ENCODE data around the gene LYRM4.

DNA sequence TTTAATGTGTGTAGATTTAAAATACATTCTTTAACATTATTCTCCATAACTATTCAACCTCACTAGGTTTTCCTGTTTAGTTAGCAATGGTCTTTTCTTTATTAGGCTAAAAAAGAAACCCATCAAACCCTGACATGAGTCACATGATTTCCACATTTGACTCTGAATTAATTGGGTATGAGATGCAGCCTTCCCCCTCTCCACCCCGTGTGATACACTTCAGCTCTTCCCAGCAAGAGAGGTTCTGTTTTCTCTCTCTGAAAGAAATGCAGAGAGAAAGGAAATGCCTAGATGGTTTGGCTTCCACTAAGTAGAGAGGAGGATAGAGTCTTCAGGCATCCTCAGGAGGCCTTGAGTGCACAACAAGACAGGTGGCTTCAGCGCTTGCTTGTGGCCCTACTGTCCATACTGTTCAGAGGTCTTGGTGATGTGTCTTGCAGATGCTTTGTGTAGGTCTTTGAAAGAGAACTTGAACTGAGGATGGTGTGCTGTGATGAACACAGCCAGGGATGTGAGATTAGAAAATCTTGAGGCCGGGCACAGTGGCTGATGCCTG lies 17.9 kb upstream of the LYRM4 start:
- TF ChIP-seq, protein P1, sequence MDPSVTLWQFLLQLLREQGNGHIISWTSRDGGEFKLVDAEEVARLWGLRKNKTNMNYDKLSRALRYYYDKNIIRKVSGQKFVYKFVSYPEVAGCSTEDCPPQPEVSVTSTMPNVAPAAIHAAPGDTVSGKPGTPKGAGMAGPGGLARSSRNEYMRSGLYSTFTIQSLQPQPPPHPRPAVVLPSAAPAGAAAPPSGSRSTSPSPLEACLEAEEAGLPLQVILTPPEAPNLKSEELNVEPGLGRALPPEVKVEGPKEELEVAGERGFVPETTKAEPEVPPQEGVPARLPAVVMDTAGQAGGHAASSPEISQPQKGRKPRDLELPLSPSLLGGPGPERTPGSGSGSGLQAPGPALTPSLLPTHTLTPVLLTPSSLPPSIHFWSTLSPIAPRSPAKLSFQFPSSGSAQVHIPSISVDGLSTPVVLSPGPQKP (IDR thresholded peaks at IDR 0.05; ENCODE audit: low read depth, low read length): no peak
- TF ChIP-seq, protein P2, sequence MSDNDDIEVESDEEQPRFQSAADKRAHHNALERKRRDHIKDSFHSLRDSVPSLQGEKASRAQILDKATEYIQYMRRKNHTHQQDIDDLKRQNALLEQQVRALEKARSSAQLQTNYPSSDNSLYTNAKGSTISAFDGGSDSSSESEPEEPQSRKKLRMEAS (IDR thresholded peaks at IDR 0.05): no peak
- TF ChIP-seq POLR2A (IDR thresholded peaks at IDR 0.05; ENCODE audit: low read length): no peak
- TF ChIP-seq TP53 (CRISPR knock-in tag; IDR thresholded peaks at IDR 0.05): no peak
- TF ChIP-seq, protein P3, sequence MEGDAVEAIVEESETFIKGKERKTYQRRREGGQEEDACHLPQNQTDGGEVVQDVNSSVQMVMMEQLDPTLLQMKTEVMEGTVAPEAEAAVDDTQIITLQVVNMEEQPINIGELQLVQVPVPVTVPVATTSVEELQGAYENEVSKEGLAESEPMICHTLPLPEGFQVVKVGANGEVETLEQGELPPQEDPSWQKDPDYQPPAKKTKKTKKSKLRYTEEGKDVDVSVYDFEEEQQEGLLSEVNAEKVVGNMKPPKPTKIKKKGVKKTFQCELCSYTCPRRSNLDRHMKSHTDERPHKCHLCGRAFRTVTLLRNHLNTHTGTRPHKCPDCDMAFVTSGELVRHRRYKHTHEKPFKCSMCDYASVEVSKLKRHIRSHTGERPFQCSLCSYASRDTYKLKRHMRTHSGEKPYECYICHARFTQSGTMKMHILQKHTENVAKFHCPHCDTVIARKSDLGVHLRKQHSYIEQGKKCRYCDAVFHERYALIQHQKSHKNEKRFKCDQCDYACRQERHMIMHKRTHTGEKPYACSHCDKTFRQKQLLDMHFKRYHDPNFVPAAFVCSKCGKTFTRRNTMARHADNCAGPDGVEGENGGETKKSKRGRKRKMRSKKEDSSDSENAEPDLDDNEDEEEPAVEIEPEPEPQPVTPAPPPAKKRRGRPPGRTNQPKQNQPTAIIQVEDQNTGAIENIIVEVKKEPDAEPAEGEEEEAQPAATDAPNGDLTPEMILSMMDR (IDR thresholded peaks at IDR 0.05): no peak

Data from A549 (cell line).